MCF 10A (cell line): ENCODE data around the gene FBXW5. TPM values are rescaled to one million over a fixed set of nuclear protein-coding genes. Genes with fewer than 3 reads are reported as not detected.

Experiments used
- BruUV-seq: library from RNA; stranded (reverse); fragments of 400-500 nt; replicated peaks from 2 replicates; lab custom pipeline; 2021; lab: Mats Ljungman, UMichigan
- CTCF ChIA-PET: fragments of 300-600 bp; sonication (Branson Sonifier 250); formaldehyde crosslinking; extraction: SDS; loops from one replicate; lab custom pipeline; 2021; ENCODE audit warnings: antibody characterized with exemption, inconsistent platforms; lab: Yijun Ruan, JAX
- POLR2A ChIA-PET: fragments of 300-600, 350-650 bp; sonication (Branson Sonifier 250); formaldehyde crosslinking; extraction: SDS; loops from one replicate; lab custom pipeline; 2020; ENCODE audit warnings: antibody characterized with exemption, inconsistent platforms; lab: Yijun Ruan, JAX
- DNase-seq: peaks from one replicate; pipeline ENCODE4 v3.0.0-alpha.2; 2018; ENCODE audit not compliant: unreplicated experiment
- H3K27ac Mint-ChIP-seq: one replicate; pipeline ENCODE4 v1.8.0; 2022; ENCODE audit warnings: mild to moderate bottlenecking, low read depth, mixed read lengths; ENCODE audit not compliant: unreplicated experiment
- H3K27me3 Mint-ChIP-seq: one replicate; pipeline ENCODE4 v1.8.0; 2022; ENCODE audit warnings: mixed read lengths; ENCODE audit not compliant: insufficient read depth, unreplicated experiment
- H3K36me3 Mint-ChIP-seq: one replicate; pipeline ENCODE4 v1.8.0; 2022; ENCODE audit warnings: mild to moderate bottlenecking, moderate library complexity, mixed read lengths; ENCODE audit not compliant: insufficient read depth, unreplicated experiment
- H3K4me1 Mint-ChIP-seq: one replicate; pipeline ENCODE4 v1.8.0; 2022; ENCODE audit warnings: mixed read lengths; ENCODE audit not compliant: insufficient read depth, unreplicated experiment
- H3K4me3 Mint-ChIP-seq: one replicate; pipeline ENCODE4 v1.8.0; 2022; ENCODE audit warnings: mild to moderate bottlenecking, moderate library complexity, mixed read lengths; ENCODE audit not compliant: unreplicated experiment
- H3K9me3 Mint-ChIP-seq: one replicate; pipeline ENCODE4 v1.8.0; 2022; ENCODE audit warnings: mixed read lengths; ENCODE audit not compliant: unreplicated experiment
- intact Hi-C: fragments of 100-400 bp; cut with micrococcal nuclease; formaldehyde crosslinking; loops from 2 replicates; pipeline ENCODE4 v1.14.1; 2022
- total RNA-seq: library from RNA; stranded (reverse); gene quantifications from 2 replicates; pipeline ENCODE4 v1.2.3, GENCODE V29; 2022
- TF ChIP-seq, protein P1 (sequence below): fragments of 200-600 bp; IDR thresholded peaks from one replicate; pipeline ENCODE4 v1.8.0; 2022; ENCODE audit warnings: antibody characterized with exemption, mild to moderate bottlenecking; ENCODE audit not compliant: unreplicated experiment

FBXW5 gene
- total RNA-seq, 1 experiment from 2014 or later: 100 TPM

DNA sequence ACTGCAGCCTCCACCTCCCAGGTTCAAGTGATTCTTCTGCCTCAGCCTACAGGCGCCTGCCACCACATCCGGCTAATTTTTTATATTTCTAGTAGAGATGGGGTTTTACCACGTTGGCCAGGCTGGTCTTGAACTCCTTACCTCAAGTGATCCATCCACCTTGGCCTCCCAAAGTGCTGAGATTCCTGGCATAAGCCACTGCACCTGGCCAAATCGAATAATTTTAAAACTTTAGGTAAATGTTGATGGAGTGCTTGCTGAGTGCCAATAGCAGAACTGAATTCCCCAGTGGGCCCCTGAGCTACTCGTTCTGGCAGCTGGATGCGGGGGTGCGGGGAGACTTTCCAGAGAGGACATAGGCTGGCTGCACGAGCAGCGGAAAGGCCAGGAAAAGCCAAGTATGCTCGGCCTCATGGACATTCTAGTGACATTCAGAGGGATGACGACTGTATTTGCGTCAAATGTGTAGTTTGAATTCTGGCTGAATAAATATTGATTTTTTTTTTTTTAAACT lies 41.4 kb downstream of the FBXW5 start:
- no peak for DNase-seq
- Mint-ChIP-seq H3K36me3 (peaks cover 62% of the 10 kb centered on the region), H3K9me3 (no peaks in the 10 kb centered on the region), H3K27me3 (no peaks in the 10 kb centered on the region), H3K4me1 (peaks cover 19% of the 10 kb centered on the region), H3K27ac (peak overlapping the region; percentile 87), H3K4me3 (no peak overlapping the region)
- no TSS peak for BruUV-seq
- intact Hi-C loops: no loop called here
- ChIA-PET CTCF (interaction anchor here (1.9 kb wide), 1 partner anchor 15 kb away, joined by 6 read pairs; no protein-coding TSS in a partner anchor), POLR2A (interaction anchor here (1.0 to 3.2 kb wide), 4 partner anchors 16 to 125 kb away, joined by 3 to 28 read pairs (median 4); partner anchors contain the start of genes RABL6 and TRAF2)
- TF ChIP-seq, protein P1, sequence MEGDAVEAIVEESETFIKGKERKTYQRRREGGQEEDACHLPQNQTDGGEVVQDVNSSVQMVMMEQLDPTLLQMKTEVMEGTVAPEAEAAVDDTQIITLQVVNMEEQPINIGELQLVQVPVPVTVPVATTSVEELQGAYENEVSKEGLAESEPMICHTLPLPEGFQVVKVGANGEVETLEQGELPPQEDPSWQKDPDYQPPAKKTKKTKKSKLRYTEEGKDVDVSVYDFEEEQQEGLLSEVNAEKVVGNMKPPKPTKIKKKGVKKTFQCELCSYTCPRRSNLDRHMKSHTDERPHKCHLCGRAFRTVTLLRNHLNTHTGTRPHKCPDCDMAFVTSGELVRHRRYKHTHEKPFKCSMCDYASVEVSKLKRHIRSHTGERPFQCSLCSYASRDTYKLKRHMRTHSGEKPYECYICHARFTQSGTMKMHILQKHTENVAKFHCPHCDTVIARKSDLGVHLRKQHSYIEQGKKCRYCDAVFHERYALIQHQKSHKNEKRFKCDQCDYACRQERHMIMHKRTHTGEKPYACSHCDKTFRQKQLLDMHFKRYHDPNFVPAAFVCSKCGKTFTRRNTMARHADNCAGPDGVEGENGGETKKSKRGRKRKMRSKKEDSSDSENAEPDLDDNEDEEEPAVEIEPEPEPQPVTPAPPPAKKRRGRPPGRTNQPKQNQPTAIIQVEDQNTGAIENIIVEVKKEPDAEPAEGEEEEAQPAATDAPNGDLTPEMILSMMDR: no peak

- peak; percentile 58 for DNase-seq
- Mint-ChIP-seq H3K27ac (peak overlapping the region; percentile 87), H3K4me3 (peak overlapping the region; percentile 55), H3K4me1 (peaks cover 19% of the 10 kb centered on the region), H3K36me3 (peaks cover 58% of the 10 kb centered on the region), H3K27me3 (no peaks in the 10 kb centered on the region), H3K9me3 (no peaks in the 10 kb centered on the region)
- intact Hi-C loops: no loop called here
- no TSS peak for BruUV-seq
- TF ChIP-seq, protein P1: no peak
- ChIA-PET CTCF (interaction anchor here (0.9 to 1.9 kb wide), 5 partner anchors 14 to 165 kb away, joined by 3 to 7 read pairs (median 3); no protein-coding TSS in a partner anchor), POLR2A (interaction anchor here (1.0 to 3.2 kb wide), 5 partner anchors 16 to 124 kb away, joined by 3 to 28 read pairs (median 4); partner anchors contain the start of genes FBXW5, RABL6 and TRAF2)
Measured at GRCh38 chr9:136902259-136902821, 42.2 kb downstream of the FBXW5 start.

- H3K27me3 Mint-ChIP-seq: no peaks in the 10 kb centered on the region
- intact Hi-C loops: no loop called here
- peak overlapping the region; percentile 87 for H3K27ac Mint-ChIP-seq
- no peaks in the 10 kb centered on the region for H3K9me3 Mint-ChIP-seq
- TF ChIP-seq, protein P1: no peak
- peak; percentile 47 for DNase-seq
- CTCF ChIA-PET: interaction anchor here (0.9 to 1.9 kb wide), 5 partner anchors 13 to 166 kb away, joined by 3 to 7 read pairs (median 3); no protein-coding TSS in a partner anchor
- H3K4me3 Mint-ChIP-seq: peak overlapping the region; percentile 55
- no TSS peak for BruUV-seq
- POLR2A ChIA-PET: interaction anchor here (0.5 to 3.2 kb wide), 9 partner anchors 15 to 174 kb away, joined by 3 to 28 read pairs (median 4); partner anchors contain the start of genes FBXW5, RABL6 and TRAF2
- H3K36me3 Mint-ChIP-seq: peaks cover 65% of the 10 kb centered on the region
- H3K4me1 Mint-ChIP-seq: peaks cover 19% of the 10 kb centered on the region
Measured at GRCh38 chr9:136901516-136902258, 42.9 kb downstream of the FBXW5 start.
